GM18909 (cell line): ENCODE results near the gene KIAA0232.
"Not testable (repeated sequence)": the region's sequence is repeated elsewhere in the genome, so short reads cannot be mapped to it uniquely, and the experiment has no call there.

ENCODE experiments used
- ATAC-seq: cut with Tn5 transposase; IDR thresholded peaks from one replicate; pipeline ENCODE4 v1.9.1; 2021; ENCODE audit warnings: mild to moderate bottlenecking; ENCODE audit not compliant: unreplicated experiment, poor library complexity

KIAA0232 gene

GRCh38 chr4:6875431-6875831 lies 92.9 kb downstream of the KIAA0232 start:
- ATAC-seq = no peak

- no peak for ATAC-seq
Observed at GRCh38 chr4:6876440-6876839, 93.9 kb downstream of the KIAA0232 start.

DNA sequence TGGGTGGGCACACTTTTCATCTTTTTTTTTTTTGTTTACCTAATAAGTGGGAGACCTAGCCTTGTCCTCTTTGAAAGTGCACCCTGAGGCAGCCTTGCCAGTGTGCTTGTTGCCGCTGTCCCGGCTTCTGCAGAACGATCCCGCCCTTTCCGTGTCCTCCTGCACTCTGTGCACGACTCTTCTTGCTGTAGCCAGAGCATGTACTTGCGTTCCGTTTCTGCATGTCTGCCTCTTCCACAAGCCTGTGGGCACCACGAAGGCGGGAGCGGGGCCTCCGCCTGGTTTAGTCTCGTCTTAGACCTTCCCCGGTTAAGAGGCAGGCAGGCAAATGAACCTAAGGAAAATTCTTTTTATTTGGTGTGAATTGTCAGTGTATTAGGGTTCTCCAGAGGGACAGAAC lies 94.5 kb downstream of the KIAA0232 start:
- no peak for ATAC-seq

- ATAC-seq = no peak
Observed at GRCh38 chr4:6878451-6879059, 96.0 kb downstream of the KIAA0232 start.

DNA sequence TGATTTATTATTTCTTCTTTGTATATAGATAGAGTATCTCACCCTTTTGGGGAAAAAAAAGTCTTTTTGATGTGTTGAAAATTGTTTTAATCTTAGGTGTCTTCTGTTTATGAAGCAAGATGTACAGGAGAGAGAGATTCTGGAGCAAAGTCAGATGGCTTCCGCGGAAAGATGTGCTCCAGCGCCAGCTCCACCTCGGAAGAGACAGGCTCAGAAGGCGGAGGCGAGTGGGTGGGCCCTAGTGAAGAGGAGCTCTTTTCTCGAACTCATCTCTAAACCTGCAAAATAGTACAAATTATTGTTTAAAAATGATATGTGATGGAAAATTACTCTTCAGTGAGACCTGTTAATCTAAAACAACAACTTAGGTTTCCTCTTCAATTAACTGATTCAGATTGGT lies 98.2 kb downstream of the KIAA0232 start:
- ATAC-seq = no peak

- no peak for ATAC-seq
Observed at GRCh38 chr4:6881908-6882307, 99.4 kb downstream of the KIAA0232 start.

- ATAC-seq = no peak
Observed at GRCh38 chr4:6884341-6884870, 101.9 kb downstream of the KIAA0232 start.

GRCh38 chr4:6885953-6886557 lies 103.5 kb downstream of the KIAA0232 start:
- peak; percentile 82 for ATAC-seq

- ATAC-seq = no peak
Observed at GRCh38 chr4:6886886-6887285, 104.4 kb downstream of the KIAA0232 start.

DNA sequence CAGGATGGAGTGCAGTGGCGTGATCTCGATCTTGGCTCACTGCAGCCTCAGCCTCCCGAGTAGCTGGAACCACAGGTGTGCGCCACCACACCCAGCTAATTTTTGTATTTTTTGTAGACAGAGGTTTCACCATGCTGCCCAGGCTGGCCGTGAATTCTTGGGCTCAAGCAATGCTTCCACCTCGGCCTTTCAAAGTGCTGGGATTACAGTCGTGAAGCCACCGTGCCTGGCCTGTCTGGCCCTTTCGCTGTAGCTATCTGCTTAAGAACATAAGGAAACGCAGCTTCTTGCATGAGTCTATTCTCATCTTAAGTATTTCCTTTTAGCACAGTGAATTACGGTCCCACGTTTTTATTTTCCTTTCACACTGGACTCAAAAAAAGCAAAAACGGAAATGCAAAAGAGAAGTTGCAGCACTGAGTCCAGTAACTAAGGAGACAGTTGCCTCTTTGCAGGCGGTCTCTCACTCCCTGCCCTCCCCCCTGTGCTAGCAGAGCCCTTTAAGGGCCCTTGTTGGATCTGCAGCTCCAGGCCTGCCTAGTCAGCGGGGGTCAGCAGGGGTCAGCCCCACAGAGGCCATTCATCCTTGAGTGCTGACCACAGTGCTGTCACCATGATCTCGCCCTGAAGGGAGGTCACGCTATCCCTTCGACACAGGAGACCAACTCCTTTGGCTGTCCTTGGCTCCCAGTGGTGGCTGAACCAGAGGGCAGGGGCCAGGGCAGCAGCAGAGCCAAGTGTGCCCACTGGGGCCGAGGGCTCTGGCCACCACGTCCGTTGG lies 105.3 kb downstream of the KIAA0232 start:
- no peak for ATAC-seq

- ATAC-seq = no peak
Observed at GRCh38 chr4:6888506-6889071, 106.1 kb downstream of the KIAA0232 start.

GRCh38 chr4:6889101-6889735 lies 106.7 kb downstream of the KIAA0232 start:
- ATAC-seq = no peak

- ATAC-seq = no peak
Observed at GRCh38 chr4:6889736-6890324, 107.3 kb downstream of the KIAA0232 start.

- ATAC-seq = no peak
Observed at GRCh38 chr4:6890358-6890757, 107.8 kb downstream of the KIAA0232 start.

GRCh38 chr4:6890971-6891370 lies 108.4 kb downstream of the KIAA0232 start:
- not testable (repeated sequence) for ATAC-seq

GRCh38 chr4:6891436-6892170 lies 109.1 kb downstream of the KIAA0232 start:
- ATAC-seq = no peak

DNA sequence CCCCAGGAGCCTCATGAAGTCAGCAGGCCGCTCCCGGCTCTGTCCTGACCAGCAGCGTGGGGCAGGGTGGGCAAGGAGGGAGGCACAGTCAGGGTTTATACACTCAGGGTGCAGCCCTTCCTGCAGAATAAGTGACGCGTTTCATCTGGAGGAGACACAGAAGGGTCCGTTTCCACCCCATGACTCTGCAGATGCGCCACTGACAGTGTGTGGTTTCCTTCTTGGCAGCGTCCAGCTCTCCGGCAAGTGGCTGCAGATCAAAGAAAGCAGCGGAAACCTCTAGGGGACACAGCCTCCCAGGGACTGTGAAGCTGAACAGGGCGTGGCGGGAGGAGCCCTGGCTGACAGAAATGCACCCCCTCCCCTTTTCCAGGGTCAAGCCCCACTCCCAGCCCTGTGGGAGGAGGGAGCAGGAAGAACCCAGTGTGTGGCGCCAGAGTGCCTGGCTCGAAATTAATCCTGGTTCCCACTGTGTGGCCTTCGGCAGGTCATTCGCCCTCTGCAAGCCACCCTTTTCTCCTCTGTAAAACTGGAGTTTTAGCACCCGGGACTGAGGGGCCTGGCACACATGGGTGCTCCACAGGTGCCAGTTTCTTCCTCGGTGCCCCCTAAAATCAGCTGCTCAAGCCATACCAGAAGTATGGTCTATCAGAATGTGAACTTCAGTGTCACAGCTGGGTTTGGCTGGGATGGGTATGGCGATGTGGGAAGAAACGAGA lies 109.8 kb downstream of the KIAA0232 start:
- ATAC-seq = no peak

DNA sequence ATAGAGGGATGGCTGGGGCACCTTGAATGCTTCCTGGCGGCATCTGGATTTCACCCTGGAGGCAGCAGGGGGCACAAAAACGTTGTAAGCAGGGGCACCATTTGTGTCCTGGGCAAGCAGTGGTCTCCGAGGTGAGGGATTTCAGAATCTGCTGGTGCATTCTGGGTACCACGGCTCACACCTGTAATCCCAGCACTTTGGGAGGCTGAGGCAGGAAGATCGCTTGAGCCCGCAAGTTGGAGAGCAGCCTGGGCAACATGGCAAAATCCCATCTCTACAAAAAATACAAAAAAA lies 110.3 kb downstream of the KIAA0232 start:
- ATAC-seq = no peak

DNA sequence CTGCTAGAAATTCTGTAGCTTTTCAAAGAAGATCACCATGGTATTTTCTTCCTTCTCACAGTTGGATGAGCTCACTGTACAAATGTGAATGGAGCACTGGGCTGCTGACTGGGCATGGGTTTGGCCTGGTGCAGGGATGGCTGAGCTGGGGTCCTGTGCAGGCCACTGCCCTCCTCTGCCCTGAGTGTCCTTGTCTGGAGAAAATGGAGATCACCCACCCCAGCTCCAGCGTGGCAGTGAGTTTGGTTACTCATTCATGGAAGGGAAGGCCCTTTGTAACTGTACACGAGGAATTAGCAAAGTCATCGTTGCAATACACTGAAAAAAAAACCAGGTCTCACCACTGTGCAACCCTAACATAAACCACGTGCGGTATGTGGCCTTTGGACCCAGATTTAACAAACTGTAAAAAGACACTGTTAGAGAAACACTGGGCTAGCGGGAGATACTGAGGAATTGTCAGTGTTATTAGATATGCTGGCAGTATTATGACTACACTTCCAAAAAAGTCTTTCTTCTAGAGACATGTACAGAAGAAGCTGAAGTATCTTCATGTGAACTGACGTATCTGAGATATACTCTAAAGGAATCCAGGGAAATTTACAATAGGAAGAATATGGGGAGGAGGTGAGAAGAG lies 111.0 kb downstream of the KIAA0232 start:
- ATAC-seq = no peak
